Pulmonary artery endothelial cell (primary cell): ENCODE measurements around the gene BFSP2. TPM values are rescaled to one million over a fixed set of nuclear protein-coding genes. Genes with fewer than 3 reads are reported as not detected.
"Not testable (repeated sequence)": the region's sequence is repeated elsewhere in the genome, so short reads cannot be mapped to it uniquely, and the experiment has no call there.

ENCODE experiments used
- DNase-seq: peaks from one replicate; pipeline ENCODE4 v3.0.0-alpha.2; 2011; ENCODE audit warnings: low read depth, low spot score
- total RNA-seq: library from RNA; depleted of rRNA; stranded (reverse); fragments of >200 nt; gene quantifications from 2 replicates; pipeline ENCODE4 v1.2.3, GENCODE V29; 2014

BFSP2 gene
- total RNA-seq, 1 donor from 2014 or later: not detected

GRCh38 chr3:133479401-133479800 is 79.5 kb downstream of the BFSP2 start:
- no peak for DNase-seq

- DNase-seq: no peak
Observed at GRCh38 chr3:133479895-133480669, 80.2 kb downstream of the BFSP2 start.

GRCh38 chr3:133482474-133482873 is 82.6 kb downstream of the BFSP2 start:
- DNase-seq: not testable (repeated sequence)

DNA sequence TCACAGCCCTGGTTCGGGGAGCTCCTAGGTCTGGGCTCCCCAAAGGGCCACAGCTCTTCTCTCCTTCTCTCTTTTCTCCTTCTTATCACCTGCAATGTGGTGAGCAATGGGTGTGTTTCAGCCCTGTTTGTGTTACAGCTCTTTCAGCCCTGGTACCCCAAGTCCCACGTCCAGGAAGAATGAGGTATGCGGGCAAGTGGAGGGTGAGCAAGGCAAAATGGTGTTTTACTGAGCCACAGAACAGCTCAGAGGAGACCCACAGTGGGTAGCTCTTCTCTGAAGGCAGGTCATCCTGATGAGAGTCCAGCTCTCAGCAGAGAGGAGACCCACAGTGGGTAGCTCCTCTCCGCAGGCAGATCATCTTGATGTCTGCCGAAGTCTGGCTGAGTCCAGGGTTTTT is 86.8 kb downstream of the BFSP2 start:
- no peak for DNase-seq

GRCh38 chr3:133487204-133487603 is 87.3 kb downstream of the BFSP2 start:
- no peak for DNase-seq

GRCh38 chr3:133487920-133488540 is 88.2 kb downstream of the BFSP2 start:
- no peak for DNase-seq

GRCh38 chr3:133488785-133489367 is 89.0 kb downstream of the BFSP2 start:
- no peak for DNase-seq

DNA sequence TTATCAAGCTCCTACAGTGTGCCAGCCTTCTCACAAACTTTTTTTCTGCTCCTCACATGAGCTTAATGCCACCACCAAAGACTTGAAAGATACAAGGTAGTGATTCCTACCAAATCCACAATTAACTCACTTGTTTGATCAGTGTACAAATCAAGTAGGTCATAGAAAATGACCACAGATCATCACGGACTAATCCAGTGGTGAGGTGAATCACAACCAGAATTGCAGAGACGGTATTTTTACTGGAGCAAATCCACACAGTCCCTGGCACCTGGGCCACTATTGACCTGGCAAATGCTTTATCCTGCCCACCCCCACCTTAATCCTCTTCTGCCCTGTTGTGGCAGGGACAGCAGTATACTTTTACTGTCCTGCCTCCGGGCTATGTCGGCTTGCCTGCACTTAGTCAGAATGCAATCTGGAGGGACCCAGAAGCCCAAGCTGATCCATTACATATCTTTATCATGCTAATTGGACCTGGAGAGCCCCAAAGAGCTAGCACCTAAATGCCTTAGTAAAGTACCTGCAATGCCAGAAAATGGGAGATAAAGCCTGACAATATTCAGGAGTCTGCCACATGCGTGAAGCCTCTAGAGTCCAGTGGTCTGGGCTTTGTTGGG is 89.7 kb downstream of the BFSP2 start:
- no peak for DNase-seq

DNA sequence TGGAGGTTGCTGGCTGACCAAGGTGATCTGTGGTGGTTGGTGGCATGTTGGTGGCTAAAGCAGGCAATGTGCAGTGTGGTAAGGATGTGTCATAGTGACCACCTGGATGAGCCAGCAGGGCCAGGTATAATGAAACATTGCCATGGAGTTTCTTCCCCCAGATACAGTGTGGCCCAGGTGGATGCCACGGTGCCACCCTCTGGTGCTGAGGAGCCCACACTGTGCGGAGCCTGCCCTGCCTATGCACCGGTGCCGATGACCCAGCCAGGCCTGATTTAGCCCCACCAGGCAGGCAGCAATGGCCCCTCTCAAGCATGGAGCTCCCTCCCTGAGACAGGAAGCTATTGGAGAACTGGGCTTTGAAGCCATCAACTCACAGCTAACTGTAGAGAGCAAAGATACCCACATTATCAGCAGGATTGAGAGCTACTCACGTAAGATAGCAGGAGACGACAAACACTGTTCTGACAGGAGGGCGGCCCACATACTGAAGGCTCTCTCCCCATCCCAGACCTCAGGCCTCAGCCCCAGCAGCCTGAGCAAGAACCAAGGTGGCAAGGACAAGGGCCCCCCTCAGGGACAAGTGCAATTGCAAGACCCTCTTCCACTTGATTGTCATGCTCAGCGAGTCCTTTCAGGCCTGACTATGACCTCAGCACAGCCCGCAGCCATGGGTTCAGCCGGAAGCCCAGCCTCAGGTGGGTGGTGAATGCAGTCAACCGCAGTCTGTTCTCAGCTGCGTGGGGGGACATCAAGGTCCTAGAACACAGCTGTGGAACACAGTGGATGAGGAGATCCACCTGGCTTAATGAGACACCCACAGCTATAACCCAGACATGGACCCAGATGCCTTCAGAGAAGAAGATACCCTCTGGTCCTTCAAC is 90.9 kb downstream of the BFSP2 start:
- DNase-seq: no peak

- no peak for DNase-seq
Observed at GRCh38 chr3:133491481-133492059, 91.7 kb downstream of the BFSP2 start.

DNA sequence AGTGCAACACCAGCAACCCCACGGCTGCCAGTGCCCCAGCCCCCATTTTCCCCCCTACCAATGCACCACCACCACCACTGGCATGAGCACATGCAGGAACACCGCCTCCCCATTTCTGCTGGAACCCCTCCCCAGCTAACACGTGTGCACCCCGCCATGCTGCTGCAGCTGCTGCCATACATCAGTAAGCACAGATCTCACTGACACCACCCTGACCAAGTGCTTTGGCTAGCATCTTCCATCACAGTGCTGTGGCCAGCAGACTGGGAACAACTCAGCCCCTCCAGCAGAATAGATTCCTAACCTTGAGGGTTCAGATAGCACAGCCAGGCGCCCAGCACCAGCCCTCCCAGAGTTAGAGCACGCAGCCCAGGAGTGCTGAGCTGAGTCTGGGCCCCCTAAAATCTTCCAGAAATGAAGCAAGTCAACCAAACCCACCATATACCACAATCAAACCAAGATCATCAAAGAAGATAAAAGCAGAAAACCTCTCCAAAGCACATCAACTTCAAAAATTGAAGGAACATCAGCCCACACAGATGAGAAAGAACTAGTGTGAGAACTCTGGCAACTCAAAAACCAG is 92.4 kb downstream of the BFSP2 start:
- no peak for DNase-seq

DNA sequence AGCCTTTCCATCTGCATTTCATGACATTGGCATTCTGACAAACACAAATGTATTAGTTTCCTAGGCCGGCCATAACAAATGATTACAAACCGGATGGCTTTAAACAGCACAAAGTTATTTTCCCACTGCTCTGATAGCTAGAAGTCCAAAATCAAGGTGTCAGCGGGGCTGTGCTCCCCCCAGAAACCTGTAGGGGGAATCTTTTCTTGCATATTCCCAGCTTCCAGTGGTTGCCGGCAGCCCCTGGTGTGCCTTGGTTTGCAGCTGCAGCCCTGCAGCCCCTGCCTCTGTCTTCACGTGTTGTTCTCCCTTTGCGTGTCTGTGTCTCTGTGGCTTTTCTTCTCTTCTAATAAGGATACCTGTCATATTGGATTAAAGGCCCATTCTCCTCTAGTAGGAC is 94.6 kb downstream of the BFSP2 start:
- no peak for DNase-seq

GRCh38 chr3:133502542-133502941 is 102.7 kb downstream of the BFSP2 start:
- not testable (repeated sequence) for DNase-seq

DNA sequence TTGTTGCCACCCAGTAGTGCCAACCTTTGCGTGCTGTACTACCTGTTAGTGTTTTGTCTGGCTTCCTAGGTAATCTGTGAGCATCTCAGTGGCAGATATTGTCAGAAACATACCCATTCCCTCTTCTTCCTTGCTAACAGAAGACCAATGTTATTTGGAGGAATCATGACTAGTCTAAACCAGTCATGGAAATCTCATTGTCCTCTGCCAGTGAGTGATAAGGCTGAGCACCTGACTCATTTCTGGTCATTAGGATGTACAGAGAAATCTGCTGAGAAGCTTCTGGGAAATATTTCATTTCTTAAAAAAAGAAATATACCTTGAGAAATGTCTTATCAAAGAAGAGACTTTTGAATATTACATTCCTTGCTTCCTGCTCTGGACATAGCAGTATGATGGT is 103.6 kb downstream of the BFSP2 start:
- DNase-seq: no peak

GRCh38 chr3:133504736-133505135 is 104.9 kb downstream of the BFSP2 start:
- no peak for DNase-seq

GRCh38 chr3:133505813-133506212 is 106.0 kb downstream of the BFSP2 start:
- DNase-seq: no peak

DNA sequence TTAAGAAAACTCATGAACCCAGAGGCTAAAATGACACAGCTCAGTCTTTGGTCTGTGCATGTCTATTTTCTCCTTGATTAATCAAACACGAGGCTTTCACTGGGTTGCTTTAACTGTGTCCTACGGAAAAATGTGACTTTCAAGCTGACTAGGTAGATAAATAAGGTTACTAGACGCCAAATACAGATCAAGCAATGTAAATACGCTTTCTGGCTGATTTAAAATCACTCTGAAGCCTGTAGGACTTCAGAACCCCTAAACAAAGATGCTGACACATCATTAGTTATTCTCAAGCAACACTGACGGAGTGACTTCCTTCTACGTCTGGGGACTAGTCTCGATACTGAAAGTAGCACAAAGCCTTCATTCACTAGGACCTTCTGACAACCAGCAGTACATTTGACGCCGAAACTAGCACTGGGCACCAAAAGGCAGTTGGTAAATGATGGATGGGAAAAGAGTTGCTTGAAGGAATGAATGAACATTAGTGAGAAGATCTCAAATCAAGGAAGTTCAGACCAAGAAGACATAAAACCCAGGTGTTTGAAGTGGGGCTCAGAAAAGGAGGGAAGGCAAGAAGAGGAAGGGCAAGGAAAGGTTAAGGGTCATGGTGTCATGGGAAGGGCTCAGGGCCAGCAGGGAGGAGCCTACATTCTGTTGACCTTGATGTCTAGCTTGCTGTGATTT is 106.5 kb downstream of the BFSP2 start:
- DNase-seq: no peak

GRCh38 chr3:133509488-133509887 is 109.6 kb downstream of the BFSP2 start:
- DNase-seq: no peak

GRCh38 chr3:133512416-133513089 is 112.7 kb downstream of the BFSP2 start:
- no peak for DNase-seq
